Measurements from ENCODE around the gene FBRS.

GRCh38 chr16:30659507-30660423 is 1.5 kb downstream of the FBRS start:
- TF ChIP-seq CTCF (conservative IDR thresholded peaks at IDR 0.05; ENCODE audit: low read length) (peak; percentile 33; the same call in 1 of the 2 replicates), EZH2phosphoT487 (IDR thresholded peaks at IDR 0.05; ENCODE audit: borderline replicate concordance, low read depth, low read length) (no peak)
